ENCODE data around the gene KPNA6. TPM values are rescaled to one million over a fixed set of nuclear protein-coding genes. Genes with fewer than 3 reads are reported as not detected.
"Not testable (repeated sequence)": the region's sequence is repeated elsewhere in the genome, so short reads cannot be mapped to it uniquely, and the experiment has no call there.

Gene KPNA6
- polyA plus RNA-seq, 1 donor = 39.9 TPM

- no peak for DNase-seq
These were observed 29.3 kb downstream of the KPNA6 start for GRCh38 chr1:32137111-32137510.

GRCh38 chr1:32138965-32139364, 31.1 kb downstream of the KPNA6 start:
- no peak for DNase-seq

- peak; percentile 56 for DNase-seq
These were observed 34.8 kb downstream of the KPNA6 start for GRCh38 chr1:32142446-32143301.

GRCh38 chr1:32143302-32143695, 35.4 kb downstream of the KPNA6 start:
- DNase-seq = not testable (repeated sequence)

GRCh38 chr1:32144033-32144432, 36.2 kb downstream of the KPNA6 start:
- DNase-seq = no peak

- not testable (repeated sequence) for DNase-seq
These were observed 39.9 kb downstream of the KPNA6 start for GRCh38 chr1:32147799-32148198.

- DNase-seq = no peak
These were observed 43.0 kb downstream of the KPNA6 start for GRCh38 chr1:32150847-32151246.

GRCh38 chr1:32151319-32151787, 43.5 kb downstream of the KPNA6 start:
- DNase-seq = peak; percentile 41

- no peak for DNase-seq
These were observed 51.3 kb downstream of the KPNA6 start for GRCh38 chr1:32159189-32159588.

- no peak for DNase-seq
These were observed 55.5 kb downstream of the KPNA6 start for GRCh38 chr1:32163405-32163804.

- DNase-seq = not testable (repeated sequence)
These were observed 57.8 kb downstream of the KPNA6 start for GRCh38 chr1:32165633-32166032.

GRCh38 chr1:32170991-32171390, 63.1 kb downstream of the KPNA6 start:
- no peak for DNase-seq

GRCh38 chr1:32172621-32173245, 64.9 kb downstream of the KPNA6 start:
- DNase-seq = no peak

- no peak for DNase-seq
These were observed 70.7 kb downstream of the KPNA6 start for GRCh38 chr1:32178380-32179192.

- DNase-seq = no peak
These were observed 71.3 kb downstream of the KPNA6 start for GRCh38 chr1:32179193-32179442.

GRCh38 chr1:32179443-32180185, 71.8 kb downstream of the KPNA6 start, which contains the start of gene TXLNA:
Gene TXLNA (plus strand): TSS chr1:32179675. CDS start chr1:32180346, 671 bp downstream.
- peak; percentile 89 for DNase-seq

- no peak for DNase-seq
These were observed 72.6 kb downstream of the KPNA6 start for GRCh38 chr1:32180186-32181060.

- DNase-seq = no peak
These were observed 73.2 kb downstream of the KPNA6 start for GRCh38 chr1:32181065-32181464.

GRCh38 chr1:32181563-32181962, 73.7 kb downstream of the KPNA6 start:
- DNase-seq = no peak

GRCh38 chr1:32182060-32182459, 74.2 kb downstream of the KPNA6 start:
- no peak for DNase-seq

- DNase-seq = no peak
These were observed 76.8 kb downstream of the KPNA6 start for GRCh38 chr1:32184650-32185049.
